Measurements from ENCODE around the gene ASH1L. TPM values are rescaled to one million over a fixed set of nuclear protein-coding genes. Genes with fewer than 3 reads are reported as not detected.
"Not testable (repeated sequence)": the region's sequence is repeated elsewhere in the genome, so short reads cannot be mapped to it uniquely, and the experiment has no call there.

Gene ASH1L
- total and polyA plus RNA-seq, 7 experiments from 2014 or later = 20.1 to 109 (median 87.0) TPM

- Mint-ChIP-seq H3K27me3 (no peaks in the 10 kb centered on the region), H3K9me3 (no peaks in the 10 kb centered on the region), H3K4me3 (no peak overlapping the region), H3K27ac (peak overlapping the region in 5 of 9 donors; percentile 5 to 60 (median 18)), H3K4me1 (peaks cover 2 to 28% (median 17%) of the 10 kb centered on the region in 7 donors), H3K36me3 (peaks cover 9 to 31% (median 11%) of the 10 kb centered on the region in 5 donors)
- H3K4me3 ChIP-seq (ENCODE audit: low read length) = no peak overlapping the region
- POLR2A ChIA-PET = no interaction called here
- no peaks in the 10 kb centered on the region for H3K27me3 ChIP-seq (ENCODE audit: control insufficient read depth in 2 of 2, insufficient read depth in 2 of 2, low read length in 2 of 2)
- no peaks in the 10 kb centered on the region for H3K4me1 ChIP-seq (ENCODE audit: control insufficient read depth in 2 of 2, insufficient read depth in 2 of 2, low read length in 2 of 2)
- H3K27ac ChIP-seq (ENCODE audit: low read depth, low read length) = no peak overlapping the region
- CTCF ChIA-PET = interaction anchor here (0.5 kb wide), 1 partner anchor 117 kb away, joined by 3 read pairs; no protein-coding TSS in a partner anchor
- ATAC-seq (no peak), DNase-seq (no peak)
- intact Hi-C loops (cut with micrococcal nuclease) = no loop called here
- H3K36me3 ChIP-seq (ENCODE audit: control insufficient read depth in 2 of 3, insufficient read depth in 3 of 3, low read length in 3 of 3) = peaks cover 0 to 30% (median 2%) of the 10 kb centered on the region in 3 experiments
- H3K9me3 ChIP-seq (ENCODE audit: control insufficient read depth in 2 of 3, low read length in 3 of 3) = no peaks in the 10 kb centered on the region
Observed at GRCh38 chr1:155455588-155456195, 106.9 kb downstream of the ASH1L start.

DNA sequence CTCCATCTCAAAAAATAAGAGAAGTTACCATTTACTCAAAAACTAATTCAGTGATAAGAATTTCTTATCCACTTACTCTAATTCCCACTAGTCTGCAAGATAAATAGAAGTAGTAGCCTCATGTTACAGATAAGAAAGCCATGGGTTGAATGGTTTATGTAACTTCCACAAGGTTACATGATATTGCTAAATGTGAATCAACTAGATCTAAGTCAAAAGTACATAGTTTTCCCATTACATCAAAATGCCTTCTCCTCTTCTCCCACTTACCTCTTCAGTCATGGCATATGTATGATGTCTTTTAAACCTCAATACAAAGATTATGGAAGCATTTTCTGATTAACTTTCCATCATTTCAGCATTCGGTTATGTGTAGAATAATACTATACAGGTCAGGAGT lies 108.5 kb downstream of the ASH1L start:
- Histone ChIP-seq H3K9me3 (ENCODE audit: control insufficient read depth in 2 of 3, low read length in 3 of 3) (no peaks in the 10 kb centered on the region), H3K36me3 (ENCODE audit: control insufficient read depth in 2 of 3, insufficient read depth in 3 of 3, low read length in 3 of 3) (peaks cover 0 to 29% (median 10%) of the 10 kb centered on the region in 3 experiments), H3K27ac (ENCODE audit: low read depth, low read length) (no peak overlapping the region), H3K4me1 (ENCODE audit: control insufficient read depth in 2 of 2, insufficient read depth in 2 of 2, low read length in 2 of 2) (no peaks in the 10 kb centered on the region), H3K27me3 (ENCODE audit: control insufficient read depth in 2 of 2, insufficient read depth in 2 of 2, low read length in 2 of 2) (no peaks in the 10 kb centered on the region), H3K4me3 (ENCODE audit: low read length) (no peak overlapping the region)
- CTCF ChIA-PET = no interaction called here
- intact Hi-C loops (cut with micrococcal nuclease) = no loop called here
- Mint-ChIP-seq H3K27ac (no peak overlapping the region), H3K27me3 (no peaks in the 10 kb centered on the region), H3K4me1 (peaks cover 2 to 23% (median 12%) of the 10 kb centered on the region in 7 donors), H3K4me3 (no peak overlapping the region), H3K36me3 (peaks cover 13 to 35% (median 20%) of the 10 kb centered on the region in 5 donors), H3K9me3 (no peaks in the 10 kb centered on the region)
- DNase-seq = no peak
- ATAC-seq = no peak
- POLR2A ChIA-PET = no interaction called here

DNA sequence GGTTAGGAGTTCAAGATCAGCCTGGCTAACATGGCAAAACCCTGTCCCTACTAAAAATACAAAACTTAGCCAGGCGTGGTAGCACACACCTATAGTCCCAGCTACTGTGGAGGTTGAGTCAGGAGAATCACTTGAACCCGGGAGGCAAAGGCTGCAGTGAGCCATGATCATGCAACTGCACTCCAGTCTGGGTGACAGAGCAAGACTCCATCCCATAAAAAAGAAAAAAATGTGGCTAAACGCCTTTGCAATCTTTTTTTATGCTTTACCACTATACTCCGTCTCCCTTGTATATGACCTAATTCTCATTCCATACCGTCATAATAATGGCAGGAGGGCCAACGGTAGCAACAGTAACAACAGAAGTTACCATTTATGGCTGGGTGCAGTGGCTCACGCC lies 109.5 kb downstream of the ASH1L start:
- CTCF ChIA-PET = no interaction called here
- Mint-ChIP-seq H3K9me3 (no peaks in the 10 kb centered on the region), H3K36me3 (peaks cover 11 to 34% (median 20%) of the 10 kb centered on the region in 5 donors), H3K27ac (no peak overlapping the region), H3K4me1 (peaks cover 0 to 22% (median 12%) of the 10 kb centered on the region in 7 donors), H3K4me3 (no peak overlapping the region), H3K27me3 (no peaks in the 10 kb centered on the region)
- POLR2A ChIA-PET = no interaction called here
- Histone ChIP-seq H3K9me3 (ENCODE audit: control insufficient read depth in 2 of 3, low read length in 3 of 3) (no peaks in the 10 kb centered on the region), H3K36me3 (ENCODE audit: control insufficient read depth in 2 of 3, insufficient read depth in 3 of 3, low read length in 3 of 3) (peaks cover 0 to 28% (median 10%) of the 10 kb centered on the region in 3 experiments), H3K27me3 (ENCODE audit: control insufficient read depth in 2 of 2, insufficient read depth in 2 of 2, low read length in 2 of 2) (no peaks in the 10 kb centered on the region), H3K27ac (ENCODE audit: low read depth, low read length) (no peak overlapping the region), H3K4me1 (ENCODE audit: control insufficient read depth in 2 of 2, insufficient read depth in 2 of 2, low read length in 2 of 2) (no peaks in the 10 kb centered on the region), H3K4me3 (ENCODE audit: low read length) (no peak overlapping the region)
- intact Hi-C loops (cut with micrococcal nuclease) = no loop called here
- DNase-seq (no peak), ATAC-seq (no peak)

DNA sequence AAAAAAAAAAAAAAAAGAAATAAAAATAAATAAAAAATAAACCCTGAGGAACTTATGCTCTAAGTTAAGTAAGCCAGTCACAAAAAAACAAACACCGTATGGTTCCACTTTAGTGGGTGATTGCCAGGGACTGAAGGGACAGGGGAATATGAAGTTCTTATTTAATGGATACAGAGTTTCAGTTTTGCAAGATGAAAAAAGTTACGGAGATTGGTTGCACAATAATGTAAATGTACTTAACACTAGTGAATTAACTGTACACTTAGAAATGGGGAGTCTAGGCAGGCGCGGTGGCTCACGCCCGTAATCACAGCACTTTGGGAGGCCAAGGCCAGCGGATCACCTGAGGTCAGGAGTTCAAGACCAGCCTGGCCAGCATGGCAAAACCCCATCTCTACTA lies 111.4 kb downstream of the ASH1L start:
- Mint-ChIP-seq H3K9me3 (no peaks in the 10 kb centered on the region), H3K27me3 (no peaks in the 10 kb centered on the region), H3K4me1 (peaks cover 0 to 10% (median 2%) of the 10 kb centered on the region in 7 donors), H3K27ac (peak overlapping the region in 1 of 9 donors; percentile 51), H3K36me3 (peaks cover 8 to 29% (median 23%) of the 10 kb centered on the region in 5 donors), H3K4me3 (no peak overlapping the region)
- Histone ChIP-seq H3K27me3 (ENCODE audit: control insufficient read depth in 2 of 2, insufficient read depth in 2 of 2, low read length in 2 of 2) (no peaks in the 10 kb centered on the region), H3K27ac (ENCODE audit: low read depth, low read length) (no peak overlapping the region), H3K4me3 (ENCODE audit: low read length) (no peak overlapping the region), H3K4me1 (ENCODE audit: control insufficient read depth in 2 of 2, insufficient read depth in 2 of 2, low read length in 2 of 2) (no peaks in the 10 kb centered on the region), H3K9me3 (ENCODE audit: control insufficient read depth in 2 of 3, low read length in 3 of 3) (no peaks in the 10 kb centered on the region), H3K36me3 (ENCODE audit: control insufficient read depth in 2 of 3, insufficient read depth in 3 of 3, low read length in 3 of 3) (peaks cover 0 to 28% (median 10%) of the 10 kb centered on the region in 3 experiments)
- ATAC-seq (no peak), DNase-seq (no peak)
- CTCF ChIA-PET = no interaction called here
- POLR2A ChIA-PET = no interaction called here
- intact Hi-C loops (cut with micrococcal nuclease) = no loop called here

DNA sequence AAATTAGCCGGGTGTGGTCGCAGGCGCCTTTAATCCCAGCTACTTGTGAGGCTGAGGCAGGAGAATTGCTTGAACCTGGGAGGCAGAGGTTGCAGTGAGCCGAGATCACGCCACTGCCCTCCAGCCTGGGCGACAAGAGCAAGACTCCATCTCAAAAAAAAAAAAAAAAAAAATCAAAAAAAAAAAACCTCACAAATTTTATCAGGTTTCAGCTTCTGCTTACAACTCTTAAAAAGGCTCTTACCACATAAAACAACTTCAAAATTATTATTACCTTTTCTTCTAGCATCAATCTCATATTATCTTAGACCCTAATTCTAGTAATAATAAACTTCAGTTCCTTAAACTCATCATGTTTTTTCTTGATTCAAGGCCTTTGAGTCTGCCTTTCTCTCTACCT lies 120.2 kb downstream of the ASH1L start:
- intact Hi-C loops (cut with micrococcal nuclease); H3K4me3 Mint-ChIP-seq; H3K9me3 Mint-ChIP-seq; H3K27me3 Mint-ChIP-seq; ATAC-seq; H3K4me1 ChIP-seq (ENCODE audit: control insufficient read depth in 2 of 2, insufficient read depth in 2 of 2, low read length in 2 of 2); DNase-seq; H3K27me3 ChIP-seq (ENCODE audit: control insufficient read depth in 2 of 2, insufficient read depth in 2 of 2, low read length in 2 of 2); H3K4me3 ChIP-seq (ENCODE audit: low read length); H3K9me3 ChIP-seq (ENCODE audit: control insufficient read depth in 2 of 3, low read length in 3 of 3); H3K27ac ChIP-seq (ENCODE audit: low read depth, low read length); CTCF ChIA-PET: not testable (repeated sequence)
- Mint-ChIP-seq H3K4me1 (peaks cover 0 to 19% (median 8%) of the 10 kb centered on the region in 7 donors), H3K36me3 (peaks cover 4 to 25% (median 11%) of the 10 kb centered on the region in 5 donors), H3K27ac (peak overlapping the region in 6 of 9 donors; percentile 11 to 87 (median 48))
- POLR2A ChIA-PET = interaction anchor here (0.6 kb wide), 1 partner anchor 107 kb away, joined by 3 read pairs; no protein-coding TSS in a partner anchor
- H3K36me3 ChIP-seq (ENCODE audit: control insufficient read depth in 2 of 3, insufficient read depth in 3 of 3, low read length in 3 of 3) = peaks cover 0 to 18% (median 3%) of the 10 kb centered on the region in 3 experiments

- no peaks in the 10 kb centered on the region for H3K9me3 ChIP-seq (ENCODE audit: control insufficient read depth in 2 of 3, low read length in 3 of 3)
- no peak overlapping the region for H3K4me3 Mint-ChIP-seq
- H3K4me1 ChIP-seq (ENCODE audit: control insufficient read depth in 2 of 2, insufficient read depth in 2 of 2, low read length in 2 of 2) = no peaks in the 10 kb centered on the region
- no peaks in the 10 kb centered on the region for H3K27me3 Mint-ChIP-seq
- POLR2A ChIA-PET = interaction anchor here (1.0 kb wide), 1 partner anchor 126 kb away, joined by 3 read pairs; no protein-coding TSS in a partner anchor
- H3K9me3 Mint-ChIP-seq = no peaks in the 10 kb centered on the region
- H3K36me3 ChIP-seq (ENCODE audit: control insufficient read depth in 2 of 3, insufficient read depth in 3 of 3, low read length in 3 of 3) = peaks cover 0 to 43% (median 3%) of the 10 kb centered on the region in 3 experiments
- no peak overlapping the region for H3K4me3 ChIP-seq (ENCODE audit: low read length)
- CTCF ChIA-PET = no interaction called here
- no peak for DNase-seq
- peaks cover 0 to 8% (median 2%) of the 10 kb centered on the region in 7 donors for H3K4me1 Mint-ChIP-seq
- ATAC-seq = no peak
- no peak overlapping the region for H3K27ac ChIP-seq (ENCODE audit: low read depth, low read length)
- H3K36me3 Mint-ChIP-seq = peaks cover 4 to 27% (median 19%) of the 10 kb centered on the region in 5 donors
- H3K27ac Mint-ChIP-seq = no peak overlapping the region
- intact Hi-C loops (cut with micrococcal nuclease) = no loop called here
- no peaks in the 10 kb centered on the region for H3K27me3 ChIP-seq (ENCODE audit: control insufficient read depth in 2 of 2, insufficient read depth in 2 of 2, low read length in 2 of 2)
Observed at GRCh38 chr1:155437405-155437804, 125.2 kb downstream of the ASH1L start.
